ENCODE data around the gene THSD4.

The THSD4 gene

GRCh38 chr15:71098920-71099319, 16.4 kb upstream of the THSD4 start:
- DNase-seq (ENCODE audit: low read depth): no peak

DNA sequence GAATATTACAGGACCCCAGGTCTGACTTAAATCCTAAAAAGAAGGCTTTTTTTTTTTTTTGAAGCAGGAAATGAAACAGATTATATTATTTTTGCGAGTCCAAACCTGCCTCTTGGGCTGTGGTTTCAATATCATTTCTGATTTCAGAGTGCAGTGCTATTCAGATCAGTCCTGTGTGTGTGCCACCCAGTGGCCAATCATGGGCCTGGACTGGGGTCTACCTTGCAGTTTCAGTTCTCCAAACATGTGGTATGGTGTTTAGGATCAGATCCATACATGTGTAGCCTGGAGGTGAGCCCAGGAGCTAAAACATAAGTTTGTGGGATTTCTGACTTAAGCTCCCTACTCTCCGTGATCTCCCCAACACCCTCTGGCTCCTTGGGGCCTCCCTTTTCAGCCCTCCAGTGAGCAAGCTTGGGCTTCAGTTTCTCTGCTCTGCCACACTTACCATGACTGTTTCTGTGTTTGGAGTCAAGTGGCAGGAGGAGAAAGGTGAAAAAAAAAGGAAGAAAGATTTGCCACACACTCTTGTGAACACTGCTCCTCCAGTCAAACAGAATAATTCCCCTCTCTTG, 12.1 kb upstream of the THSD4 start:
- no peak for DNase-seq (ENCODE audit: low read depth)

GRCh38 chr15:71104636-71105035, 10.6 kb upstream of the THSD4 start:
- no peak for DNase-seq (ENCODE audit: low read depth)

GRCh38 chr15:71105444-71105843, 9.8 kb upstream of the THSD4 start:
- no peak for DNase-seq (ENCODE audit: low read depth)

- no peak for DNase-seq (ENCODE audit: low read depth)
Observed at GRCh38 chr15:71106802-71107500, 8.3 kb upstream of the THSD4 start.

GRCh38 chr15:71107501-71107815, 7.8 kb upstream of the THSD4 start:
- DNase-seq (ENCODE audit: low read depth): no peak

- DNase-seq (ENCODE audit: low read depth): no peak
Observed at GRCh38 chr15:71109130-71109529, 6.1 kb upstream of the THSD4 start.

- DNase-seq (ENCODE audit: low read depth): no peak
Observed at GRCh38 chr15:71109905-71110304, 5.4 kb upstream of the THSD4 start.

DNA sequence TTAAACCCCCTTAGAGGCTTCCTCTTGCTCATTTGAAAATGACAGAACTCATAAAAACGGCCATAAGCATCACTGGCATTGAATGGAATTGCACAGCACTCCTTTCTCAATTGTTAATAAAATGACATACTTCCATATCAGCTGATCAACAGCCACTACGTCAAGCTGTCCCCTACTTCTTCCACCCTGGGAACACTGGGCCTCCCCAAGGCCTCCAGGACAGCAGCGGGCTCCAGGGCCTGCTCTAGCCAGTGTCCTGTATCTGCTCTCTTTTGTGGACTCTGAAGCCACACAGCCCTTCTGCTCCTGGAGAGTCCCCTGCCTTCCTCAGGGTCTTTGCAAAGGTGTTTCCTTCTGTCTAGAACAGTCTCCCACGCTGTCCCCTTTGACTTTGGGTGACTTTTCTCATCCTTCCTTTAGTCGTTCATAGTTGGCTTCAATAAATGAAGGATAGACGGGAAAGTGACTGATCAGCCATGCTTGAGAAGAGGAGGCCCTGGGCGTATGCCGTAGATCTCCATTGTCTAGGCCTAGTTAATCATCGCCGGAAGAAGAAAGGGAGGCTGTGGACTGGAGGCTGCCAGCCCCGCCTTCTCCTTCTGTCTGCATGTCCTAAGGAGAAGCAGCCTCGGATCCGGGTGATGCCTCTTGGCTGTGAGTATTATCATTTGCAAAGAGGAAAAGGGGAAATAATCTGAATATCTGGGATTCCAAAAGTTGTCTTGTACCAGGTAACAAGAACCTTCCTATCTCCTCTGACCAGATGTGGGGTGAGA, 4.7 kb upstream of the THSD4 start:
- no peak for DNase-seq (ENCODE audit: low read depth)

DNA sequence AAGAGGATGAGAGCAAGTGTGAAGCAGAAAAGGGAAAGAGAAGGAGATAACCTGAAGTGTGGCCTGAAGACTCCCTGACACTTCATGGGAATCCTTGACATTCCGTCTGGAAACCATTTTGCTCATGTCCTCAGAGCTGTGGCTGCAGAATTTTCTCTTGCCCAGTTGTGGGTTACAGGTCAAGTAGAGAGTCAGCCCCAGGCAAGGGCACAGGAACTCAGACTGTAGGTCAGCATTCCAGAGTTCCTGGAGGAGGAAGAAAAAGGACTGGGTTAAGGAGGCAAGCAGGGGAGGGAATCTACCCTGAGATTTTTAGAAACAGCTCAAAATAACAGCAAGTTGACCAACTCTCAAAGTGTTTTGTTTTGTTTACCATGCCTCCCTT, 4.1 kb upstream of the THSD4 start:
- DNase-seq (ENCODE audit: low read depth): no peak

DNA sequence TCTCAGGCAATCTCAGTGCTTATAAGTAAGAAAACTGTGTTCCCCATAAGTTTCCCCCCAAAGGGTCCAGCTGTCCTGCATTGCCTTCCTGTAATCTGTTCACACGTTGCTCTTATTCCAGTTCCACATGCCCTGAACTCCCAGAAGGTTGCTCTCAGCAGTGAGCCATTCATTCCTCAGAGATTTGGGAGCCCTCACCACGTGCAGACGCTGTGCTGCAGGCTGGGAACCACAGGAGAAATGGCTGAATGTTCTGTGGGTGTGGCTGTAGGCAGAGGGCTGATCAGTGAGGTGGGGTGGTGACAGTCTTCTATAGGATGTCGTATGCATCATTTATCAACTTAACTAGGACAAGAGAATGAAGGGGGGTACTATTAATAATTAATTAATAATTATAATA, 3.3 kb upstream of the THSD4 start:
- DNase-seq (ENCODE audit: low read depth): no peak

DNA sequence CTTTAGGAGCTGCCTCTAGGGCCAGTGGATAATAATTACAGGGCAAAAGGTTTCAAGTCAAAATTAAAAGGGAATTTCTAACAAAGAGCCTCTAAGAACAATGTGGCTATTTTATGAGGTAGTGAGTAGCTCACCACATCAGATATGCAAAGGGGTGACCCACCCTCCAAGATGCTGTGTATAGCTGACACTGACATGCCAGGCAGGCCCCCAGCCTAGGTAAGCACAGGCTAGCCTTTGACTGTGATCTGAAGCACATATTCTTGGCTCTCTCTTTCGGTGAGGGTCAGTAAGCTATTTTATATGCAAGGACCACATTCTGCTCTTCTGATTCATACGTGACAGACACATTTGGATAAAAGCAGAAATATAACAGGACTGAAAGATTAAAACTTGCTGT, 2.8 kb upstream of the THSD4 start:
- DNase-seq (ENCODE audit: low read depth): no peak

GRCh38 chr15:71114066-71114680, 1.1 kb upstream of the THSD4 start:
- DNase-seq (ENCODE audit: low read depth): no peak

DNA sequence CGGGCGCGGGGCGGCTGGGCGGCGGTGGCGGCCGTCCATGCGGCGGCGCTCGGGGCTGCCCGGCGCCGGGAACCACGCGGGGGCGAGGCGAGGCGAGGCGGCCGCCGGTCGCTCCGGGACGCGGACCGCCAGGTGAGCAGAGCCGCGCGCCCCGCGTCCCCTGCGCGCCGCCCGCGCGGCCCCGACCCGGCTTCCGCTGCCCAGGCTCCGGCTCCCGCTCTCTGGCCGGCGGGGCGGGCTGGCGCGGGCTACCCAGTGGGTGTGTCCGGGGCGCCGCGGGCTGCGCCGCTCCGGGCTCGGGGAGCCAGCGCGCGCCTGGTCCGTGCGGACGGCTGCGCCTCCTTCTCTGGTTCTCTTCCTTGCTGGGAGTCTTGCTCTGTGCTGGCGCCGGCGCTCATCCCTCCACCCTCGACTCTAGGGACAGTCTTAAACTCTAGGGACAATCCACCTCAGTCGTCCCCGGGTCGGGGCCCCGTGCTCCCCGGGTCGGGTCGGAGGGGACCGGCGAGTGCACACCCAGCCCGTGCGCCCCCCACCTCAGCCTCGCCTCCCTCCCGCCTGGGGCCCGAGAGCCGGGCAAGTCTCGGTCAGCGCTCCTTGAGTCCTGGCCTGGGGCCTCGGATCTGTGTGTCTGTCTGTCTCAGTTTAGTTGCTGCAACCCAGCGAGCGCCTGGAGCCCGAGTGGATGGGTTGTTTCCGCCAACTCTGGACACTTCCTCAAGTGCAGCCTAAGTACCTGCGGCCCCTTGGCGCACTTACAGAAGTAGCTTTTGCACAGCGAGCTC, 488 bp downstream of the THSD4 start:
- DNase-seq (ENCODE audit: low read depth): no peak

DNA sequence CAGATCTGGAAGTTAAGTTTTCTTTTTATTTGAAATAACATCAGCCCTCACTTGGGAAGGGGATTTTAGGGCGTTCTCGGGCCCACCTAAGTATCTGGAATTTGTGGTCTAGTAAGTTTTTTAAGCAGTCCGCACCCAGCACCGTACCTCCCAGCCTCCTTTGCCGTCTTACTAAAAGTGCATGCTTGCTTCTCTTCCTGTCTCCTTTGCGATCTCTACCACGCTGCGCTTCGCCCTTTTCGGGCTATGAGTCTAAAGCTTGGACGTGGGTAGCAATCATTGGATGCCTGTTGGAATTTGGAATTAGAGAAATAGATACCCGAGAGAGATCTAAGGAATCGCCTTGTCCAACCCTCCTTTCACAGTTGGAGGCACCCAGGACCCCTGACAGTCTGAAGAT, 1.1 kb downstream of the THSD4 start:
- DNase-seq (ENCODE audit: low read depth): no peak

- DNase-seq (ENCODE audit: low read depth): no peak
Observed at GRCh38 chr15:71116942-71117341, 1.7 kb downstream of the THSD4 start.

- DNase-seq (ENCODE audit: low read depth): no peak
Observed at GRCh38 chr15:71117714-71118305, 2.5 kb downstream of the THSD4 start.

DNA sequence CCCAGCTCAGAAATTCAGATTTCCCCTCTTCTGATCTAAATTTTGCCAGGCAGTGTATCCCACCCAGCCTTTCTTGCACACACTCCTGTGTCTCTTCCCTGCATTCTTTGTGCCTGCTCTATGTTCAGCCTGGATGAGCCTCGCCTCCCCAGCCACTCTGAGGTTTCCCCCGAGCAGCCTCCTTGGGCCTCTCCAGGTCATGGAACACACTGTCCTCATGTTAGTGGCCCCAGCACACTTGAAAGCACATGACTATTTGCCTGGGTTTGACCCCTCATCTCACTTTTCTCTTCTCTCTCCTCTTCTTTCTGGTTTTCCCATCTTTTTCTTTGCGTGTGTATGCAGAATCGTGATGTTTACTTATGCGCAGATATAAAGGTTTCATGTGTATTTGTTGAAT, 3.1 kb downstream of the THSD4 start:
- no peak for DNase-seq (ENCODE audit: low read depth)

- no peak for DNase-seq (ENCODE audit: low read depth)
Observed at GRCh38 chr15:71118881-71119632, 3.8 kb downstream of the THSD4 start.

DNA sequence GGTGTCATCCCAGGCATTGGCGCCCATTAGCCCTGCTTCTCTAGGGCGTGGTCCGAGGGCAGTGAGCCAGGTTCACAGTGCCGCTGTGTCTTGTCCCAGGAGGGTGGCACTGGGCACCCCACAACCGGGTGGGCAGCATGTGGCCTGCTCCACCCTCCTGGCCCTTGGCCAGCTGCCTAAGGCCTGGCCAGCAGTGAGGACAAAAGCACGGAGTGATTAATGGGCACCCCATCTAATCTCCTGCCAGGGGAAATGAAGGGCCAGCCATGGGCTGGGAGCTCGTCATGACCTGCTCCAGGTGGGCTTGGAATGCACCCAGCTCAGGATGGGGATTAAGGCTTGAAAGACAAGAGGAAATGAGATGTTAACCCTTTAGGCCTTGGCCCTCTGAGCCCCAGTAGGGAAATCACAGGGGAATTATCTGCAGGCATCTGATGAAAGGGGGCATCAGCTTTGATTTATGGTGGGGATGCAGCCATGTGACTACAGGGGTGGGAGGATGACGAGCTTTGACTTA, 5.2 kb downstream of the THSD4 start:
- no peak for DNase-seq (ENCODE audit: low read depth)

DNA sequence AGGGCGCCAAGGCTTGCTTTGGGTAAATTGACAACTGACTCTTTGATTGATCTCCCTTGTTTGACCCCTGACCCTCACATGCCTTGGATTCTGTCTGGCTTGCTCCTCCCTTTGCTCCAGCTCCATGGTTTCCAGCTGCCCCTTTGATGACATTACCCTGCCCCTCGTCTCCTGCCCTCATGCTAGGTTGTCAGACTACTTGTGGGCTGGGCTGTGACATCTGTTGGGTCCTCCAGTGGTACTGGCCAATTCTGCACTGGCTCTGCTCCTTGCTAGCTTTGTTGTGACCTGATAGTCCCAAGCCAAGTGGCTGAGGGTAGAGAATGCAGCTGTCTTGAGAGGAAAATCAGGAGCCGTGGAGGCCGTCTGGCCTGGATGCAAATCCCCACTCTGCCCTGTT, 6.2 kb downstream of the THSD4 start:
- no peak for DNase-seq (ENCODE audit: low read depth)
